Panc1 (cell line): ENCODE data around the gene PAOX.

Experiments
- POLR2AphosphoS5 ChIP-seq: IDR thresholded peaks from 2 replicates; pipeline ENCODE4 v1.6.1; 2012; ENCODE audit warnings: mild to moderate bottlenecking, low read depth, low read length, moderate library complexity
- TF ChIP-seq, protein P1 (sequence below): fragments of 450-650 bp; IDR thresholded peaks from 2 replicates; pipeline ENCODE4 v1.5.1; 2017; ENCODE audit warnings: mild to moderate bottlenecking

DNA sequence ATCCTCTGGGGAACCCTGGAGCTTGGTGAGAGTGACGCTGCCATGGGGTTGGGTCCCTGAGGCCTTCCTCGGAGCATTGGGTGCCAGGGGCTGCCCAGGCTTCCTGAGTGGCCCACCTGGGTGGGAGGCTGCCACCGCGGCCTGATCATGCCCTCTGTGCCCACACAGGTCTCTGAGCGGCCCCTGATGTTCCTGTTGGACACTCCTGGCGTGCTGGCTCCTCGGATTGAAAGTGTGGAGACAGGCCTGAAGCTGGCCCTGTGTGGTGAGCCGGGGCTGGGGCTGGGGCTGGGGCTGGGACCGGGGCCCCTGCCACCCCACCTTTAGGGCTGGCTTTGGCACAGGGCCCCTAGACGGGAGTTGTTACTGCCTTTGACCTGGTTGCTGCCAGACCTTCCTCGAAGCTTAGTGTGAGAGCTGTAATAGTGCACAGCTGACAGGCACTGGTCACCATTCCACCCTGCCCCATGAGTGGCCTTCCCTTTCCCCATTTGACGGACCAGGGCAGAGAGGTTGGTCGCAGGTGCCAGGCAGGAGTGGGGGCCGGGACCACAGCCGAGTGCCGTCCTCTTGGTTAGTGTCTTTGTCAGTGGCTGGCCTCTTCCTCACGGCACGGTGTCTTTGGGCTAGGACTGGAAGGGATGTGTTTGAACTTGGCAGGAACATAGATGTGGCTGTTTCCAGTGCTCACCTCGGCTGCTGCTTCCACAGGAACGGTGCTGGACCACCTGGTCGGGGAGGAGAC is 23.1 kb downstream of the PAOX start:
- TF ChIP-seq, protein P1, sequence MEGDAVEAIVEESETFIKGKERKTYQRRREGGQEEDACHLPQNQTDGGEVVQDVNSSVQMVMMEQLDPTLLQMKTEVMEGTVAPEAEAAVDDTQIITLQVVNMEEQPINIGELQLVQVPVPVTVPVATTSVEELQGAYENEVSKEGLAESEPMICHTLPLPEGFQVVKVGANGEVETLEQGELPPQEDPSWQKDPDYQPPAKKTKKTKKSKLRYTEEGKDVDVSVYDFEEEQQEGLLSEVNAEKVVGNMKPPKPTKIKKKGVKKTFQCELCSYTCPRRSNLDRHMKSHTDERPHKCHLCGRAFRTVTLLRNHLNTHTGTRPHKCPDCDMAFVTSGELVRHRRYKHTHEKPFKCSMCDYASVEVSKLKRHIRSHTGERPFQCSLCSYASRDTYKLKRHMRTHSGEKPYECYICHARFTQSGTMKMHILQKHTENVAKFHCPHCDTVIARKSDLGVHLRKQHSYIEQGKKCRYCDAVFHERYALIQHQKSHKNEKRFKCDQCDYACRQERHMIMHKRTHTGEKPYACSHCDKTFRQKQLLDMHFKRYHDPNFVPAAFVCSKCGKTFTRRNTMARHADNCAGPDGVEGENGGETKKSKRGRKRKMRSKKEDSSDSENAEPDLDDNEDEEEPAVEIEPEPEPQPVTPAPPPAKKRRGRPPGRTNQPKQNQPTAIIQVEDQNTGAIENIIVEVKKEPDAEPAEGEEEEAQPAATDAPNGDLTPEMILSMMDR = no peak
- no peak for TF ChIP-seq POLR2AphosphoS5
